Activated CD4-positive, alpha-beta memory T cell treated with anti-CD3 and anti-CD28 coated beads, Interleukin-2, amount 10 ng/mL, durations not matched to agents 7 days and 5 days (primary cell): Measurements from ENCODE around the gene ABHD12B. TPM values are rescaled to one million over a fixed set of nuclear protein-coding genes. Genes with fewer than 3 reads are reported as not detected.

Experiments
- CTCF ChIA-PET: fragments of 350-600 bp; sonication (Branson Sonifier 250); formaldehyde crosslinking; loops from one replicate; lab custom pipeline; 2021; ENCODE audit warnings: antibody characterized with exemption, inconsistent platforms; lab: Charles Lee
- POLR2A ChIA-PET: fragments of 350-600 bp; sonication (Branson Sonifier 250); formaldehyde crosslinking; loops from one replicate; lab custom pipeline; 2021; ENCODE audit warnings: antibody characterized with exemption; lab: Charles Lee
- DNase-seq: peaks from one replicate; pipeline ENCODE4 v3.0.0-alpha.2; 2020
- H3K27ac Mint-ChIP-seq: one replicate; pipeline ENCODE4 v1.8.0; 2021; ENCODE audit warnings: mild to moderate bottlenecking, mixed read lengths
- H3K27me3 Mint-ChIP-seq: one replicate; pipeline ENCODE4 v1.8.0; 2021; ENCODE audit warnings: mixed read lengths
- H3K36me3 Mint-ChIP-seq: one replicate; pipeline ENCODE4 v1.8.0; 2021; ENCODE audit warnings: low read depth, mixed read lengths
- H3K4me1 Mint-ChIP-seq: one replicate; pipeline ENCODE4 v1.8.0; 2021; ENCODE audit warnings: mixed read lengths
- H3K4me3 Mint-ChIP-seq: one replicate; pipeline ENCODE4 v1.8.0; 2021; ENCODE audit warnings: mild to moderate bottlenecking, mixed read lengths
- H3K9me3 Mint-ChIP-seq: one replicate; pipeline ENCODE4 v1.8.0; 2021; ENCODE audit warnings: mixed read lengths
- total RNA-seq, 2 experiments: library from RNA; stranded (reverse); gene quantifications; one replicate each; pipeline ENCODE4 v1.2.3, GENCODE V29; 2021

Gene ABHD12B, protein sequence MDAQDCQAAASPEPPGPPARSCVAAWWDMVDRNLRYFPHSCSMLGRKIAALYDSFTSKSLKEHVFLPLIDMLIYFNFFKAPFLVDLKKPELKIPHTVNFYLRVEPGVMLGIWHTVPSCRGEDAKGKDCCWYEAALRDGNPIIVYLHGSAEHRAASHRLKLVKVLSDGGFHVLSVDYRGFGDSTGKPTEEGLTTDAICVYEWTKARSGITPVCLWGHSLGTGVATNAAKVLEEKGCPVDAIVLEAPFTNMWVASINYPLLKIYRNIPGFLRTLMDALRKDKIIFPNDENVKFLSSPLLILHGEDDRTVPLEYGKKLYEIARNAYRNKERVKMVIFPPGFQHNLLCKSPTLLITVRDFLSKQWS
- not detected for total RNA-seq

DNA sequence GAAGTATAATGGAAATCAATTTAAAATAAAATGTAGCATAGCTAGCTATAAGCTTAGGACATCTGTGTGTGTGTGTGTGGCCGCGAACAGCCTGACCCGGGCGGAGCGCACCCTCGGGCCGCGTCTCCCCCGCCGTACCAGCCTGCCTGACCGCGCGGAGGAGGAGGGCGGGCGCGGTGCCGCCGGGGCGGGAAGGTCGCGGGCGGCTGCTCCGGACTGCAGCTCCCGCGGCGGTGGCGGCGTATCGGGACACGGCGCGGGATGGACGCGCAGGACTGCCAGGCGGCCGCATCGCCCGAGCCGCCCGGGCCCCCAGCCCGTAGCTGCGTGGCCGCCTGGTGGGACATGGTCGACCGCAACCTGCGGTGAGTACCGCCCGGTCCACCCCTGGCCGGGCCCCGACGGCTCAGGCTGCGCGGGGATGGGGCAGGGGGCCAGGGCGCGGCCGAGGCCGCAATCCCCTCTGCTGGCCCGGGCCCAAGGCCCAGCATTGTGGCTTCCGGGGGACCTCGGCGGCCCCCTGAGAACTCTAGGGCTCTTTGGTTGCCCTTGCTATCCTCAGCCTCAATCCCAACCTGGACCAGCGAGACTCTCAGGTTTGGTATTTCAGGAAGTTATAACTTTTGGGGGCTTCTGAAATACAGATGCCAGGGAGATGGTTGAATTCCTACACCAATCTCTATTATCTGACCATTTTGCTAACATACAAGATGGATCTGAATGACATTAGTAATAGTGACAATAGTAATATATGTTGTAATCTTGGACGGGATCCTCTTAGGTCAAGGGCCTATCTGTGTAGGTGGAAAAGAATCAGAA, at the start of gene ABHD12B:
Gene ABHD12B, plus strand, starts transcription at position 140 of the 819 bp plus-strand sequence. Its CDS starts 122 bp downstream, at position 262.
- no peak within 1 kb of the TSS for H3K27ac Mint-ChIP-seq
- no peak within 1 kb of the TSS for H3K4me3 Mint-ChIP-seq
- DNase-seq = no peak
- H3K4me1 Mint-ChIP-seq = peaks cover 21% of the 10 kb centered on the region
- peaks cover 3% of the 10 kb centered on the region for H3K36me3 Mint-ChIP-seq
- ChIA-PET CTCF (interaction anchor here (1.4 kb wide), 1 partner anchor 12 kb away, joined by 4 read pairs; no protein-coding TSS in a partner anchor), POLR2A (no interaction called here)
- no peaks in the 10 kb centered on the region for H3K9me3 Mint-ChIP-seq
- peaks cover 72% of the 10 kb centered on the region for H3K27me3 Mint-ChIP-seq

GRCh38 chr14:50822501-50823042, 49.3 kb upstream of the ABHD12B start:
- peak overlapping the region; percentile 7 for H3K4me3 Mint-ChIP-seq
- H3K36me3 Mint-ChIP-seq = peaks cover 42% of the 10 kb centered on the region
- peaks cover 63% of the 10 kb centered on the region for H3K4me1 Mint-ChIP-seq
- peak overlapping the region; percentile 60 for H3K27ac Mint-ChIP-seq
- ChIA-PET POLR2A (interaction anchor here (1.0 to 3.3 kb wide), 4 partner anchors 8 to 36 kb away, joined by 3 to 14 read pairs (median 4); partner anchors contain the start of gene NIN), CTCF (interaction anchor here (2.1 to 3.7 kb wide), 3 partner anchors 37 to 45 kb away, joined by 4 to 19 read pairs (median 13); no protein-coding TSS in a partner anchor)
- no peaks in the 10 kb centered on the region for H3K9me3 Mint-ChIP-seq
- no peaks in the 10 kb centered on the region for H3K27me3 Mint-ChIP-seq
- DNase-seq = no peak

GRCh38 chr14:50823051-50823761, 48.6 kb upstream of the ABHD12B start:
- DNase-seq = no peak
- no peaks in the 10 kb centered on the region for H3K27me3 Mint-ChIP-seq
- peaks cover 40% of the 10 kb centered on the region for H3K36me3 Mint-ChIP-seq
- POLR2A ChIA-PET = interaction anchor here (1.1 to 3.3 kb wide), 3 partner anchors 7 to 30 kb away, joined by 3 to 14 read pairs (median 3); partner anchors contain the start of gene NIN
- CTCF ChIA-PET = interaction anchor here (3.7 kb wide), 1 partner anchor 37 kb away, joined by 19 read pairs; no protein-coding TSS in a partner anchor
- peaks cover 63% of the 10 kb centered on the region for H3K4me1 Mint-ChIP-seq
- no peaks in the 10 kb centered on the region for H3K9me3 Mint-ChIP-seq
- H3K4me3 Mint-ChIP-seq = peak overlapping the region; percentile 7
- peak overlapping the region; percentile 60 for H3K27ac Mint-ChIP-seq

- H3K27me3 Mint-ChIP-seq = peaks cover 2% of the 10 kb centered on the region
- ChIA-PET CTCF (interaction anchor here (3.7 kb wide), 1 partner anchor 36 kb away, joined by 19 read pairs; no protein-coding TSS in a partner anchor), POLR2A (interaction anchor here (1.1 to 3.3 kb wide), 2 partner anchors 7 to 30 kb away, joined by 3 to 14 read pairs; partner anchors contain the start of gene NIN)
- H3K9me3 Mint-ChIP-seq = no peaks in the 10 kb centered on the region
- peak overlapping the region; percentile 60 for H3K27ac Mint-ChIP-seq
- no peak for DNase-seq
- peaks cover 42% of the 10 kb centered on the region for H3K36me3 Mint-ChIP-seq
- H3K4me3 Mint-ChIP-seq = no peak overlapping the region
- H3K4me1 Mint-ChIP-seq = peaks cover 70% of the 10 kb centered on the region
Measured at GRCh38 chr14:50823762-50824636, 47.9 kb upstream of the ABHD12B start.

DNA sequence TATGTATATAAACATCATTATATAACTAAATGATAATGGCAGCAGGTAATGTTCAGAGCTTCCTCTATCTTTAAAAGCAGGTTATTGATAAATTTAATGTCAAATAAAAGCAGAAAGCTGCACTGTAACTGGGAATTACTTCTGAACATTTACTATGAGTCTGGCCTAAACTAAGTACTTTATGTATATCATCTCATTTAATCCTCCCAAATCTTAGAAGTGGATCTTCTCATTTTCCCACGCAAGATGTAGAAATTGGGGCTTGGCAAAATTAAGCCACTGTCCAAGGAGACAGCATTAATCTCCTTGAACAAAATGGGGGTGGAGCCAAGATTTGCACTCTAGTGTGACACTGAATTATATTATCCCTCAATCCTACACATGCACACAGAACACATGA, 46.5 kb upstream of the ABHD12B start:
- no peak for DNase-seq
- Mint-ChIP-seq H3K4me3 (no peak overlapping the region), H3K27ac (no peak overlapping the region), H3K9me3 (no peaks in the 10 kb centered on the region), H3K36me3 (peaks cover 37% of the 10 kb centered on the region), H3K4me1 (peaks cover 69% of the 10 kb centered on the region), H3K27me3 (peaks cover 2% of the 10 kb centered on the region)
- ChIA-PET CTCF (interaction anchor here (1.0 kb wide), 1 partner anchor 63 kb away, joined by 3 read pairs; no protein-coding TSS in a partner anchor), POLR2A (no interaction called here)

- Mint-ChIP-seq H3K4me1 (peaks cover 58% of the 10 kb centered on the region), H3K36me3 (peaks cover 27% of the 10 kb centered on the region), H3K27ac (no peak overlapping the region), H3K27me3 (peaks cover 2% of the 10 kb centered on the region), H3K4me3 (no peak overlapping the region), H3K9me3 (no peaks in the 10 kb centered on the region)
- DNase-seq = no peak
- ChIA-PET POLR2A (interaction anchor here (0.7 to 1.1 kb wide), 2 partner anchors 9 to 33 kb away, joined by 3 read pairs; no protein-coding TSS in a partner anchor), CTCF (interaction anchor here (0.9 to 1.0 kb wide), 2 partner anchors 12 to 32 kb away, joined by 3 read pairs; no protein-coding TSS in a partner anchor)
Measured at GRCh38 chr14:50826681-50827080, 45.2 kb upstream of the ABHD12B start.

DNA sequence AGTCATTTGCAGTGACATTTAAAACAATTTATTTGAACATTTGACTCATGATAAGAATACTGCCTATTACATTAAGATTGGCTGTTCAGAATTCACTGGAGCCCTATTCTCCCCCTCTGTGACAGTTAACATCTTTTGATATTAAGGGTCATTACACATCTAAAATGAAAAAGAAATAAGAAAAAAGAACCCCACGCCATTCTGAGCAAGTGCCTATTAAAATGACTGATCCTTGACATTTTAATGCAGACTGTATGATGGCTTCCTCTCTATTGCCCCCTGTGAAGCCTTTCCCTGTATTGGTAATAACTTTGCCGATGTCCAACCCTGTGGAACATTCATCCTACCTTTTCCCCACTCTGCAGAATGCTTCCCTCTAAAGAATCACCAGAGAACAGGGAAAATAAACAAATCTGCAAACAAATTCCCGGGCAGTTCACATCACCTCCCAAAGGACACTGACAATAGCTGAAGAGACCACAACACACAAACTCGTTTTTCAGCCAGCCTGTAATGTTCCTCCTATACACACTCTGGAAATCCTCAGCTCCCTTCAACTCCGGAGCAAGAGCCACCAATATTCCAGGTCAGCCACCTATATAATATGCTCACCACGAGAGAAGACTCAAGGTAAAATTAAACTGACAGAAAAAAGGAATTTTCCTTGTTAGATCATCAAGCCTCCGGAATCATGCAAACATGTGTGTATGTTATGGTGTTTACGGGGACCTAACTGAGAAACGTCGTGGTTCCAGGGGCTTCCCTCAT, 42.9 kb upstream of the ABHD12B start:
- ChIA-PET POLR2A (interaction anchor here (0.7 to 4.5 kb wide), 11 partner anchors 7 to 516 kb away, joined by 3 to 14 read pairs (median 4); partner anchors contain the start of genes DMAC2L and L2HGDH), CTCF (interaction anchor here (1.2 to 1.5 kb wide), 5 partner anchors 8 to 55 kb away, joined by 4 to 10 read pairs (median 5); no protein-coding TSS in a partner anchor)
- peak overlapping the region; percentile 78 for H3K4me3 Mint-ChIP-seq
- peaks cover 24% of the 10 kb centered on the region for H3K36me3 Mint-ChIP-seq
- DNase-seq = no peak
- H3K4me1 Mint-ChIP-seq = peaks cover 40% of the 10 kb centered on the region
- H3K27me3 Mint-ChIP-seq = peaks cover 13% of the 10 kb centered on the region
- H3K9me3 Mint-ChIP-seq = no peaks in the 10 kb centered on the region
- H3K27ac Mint-ChIP-seq = no peak overlapping the region

DNA sequence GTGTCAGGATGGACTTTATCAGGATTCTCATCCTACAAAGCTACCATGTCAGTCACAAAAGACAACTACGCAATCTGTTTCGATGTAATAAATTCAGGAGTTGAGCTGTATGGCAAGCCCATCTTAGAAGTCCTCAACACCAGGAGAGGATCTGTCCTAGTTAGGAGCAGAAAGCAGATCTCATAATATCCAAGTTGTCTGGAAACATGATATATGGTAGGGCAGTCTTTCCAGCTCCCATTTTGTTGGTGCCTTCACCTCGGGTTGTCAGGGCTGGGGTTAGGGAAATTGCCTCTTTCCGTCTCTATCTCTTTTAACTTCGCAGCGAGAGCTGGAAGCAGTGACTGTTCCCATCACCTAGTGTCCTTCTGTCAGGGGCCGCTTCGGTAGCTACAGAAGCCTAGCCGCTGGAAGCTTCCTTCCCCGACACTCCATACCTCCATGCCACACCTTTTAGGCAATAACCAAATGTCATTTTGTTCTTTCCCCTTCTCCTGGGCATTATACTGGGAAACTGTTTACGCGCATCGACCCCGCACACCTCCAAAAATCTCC, 42.3 kb upstream of the ABHD12B start:
- DNase-seq = no peak
- POLR2A ChIA-PET = interaction anchor here (0.7 to 4.5 kb wide), 11 partner anchors 7 to 90 kb away, joined by 3 to 14 read pairs (median 4); no protein-coding TSS in a partner anchor
- H3K4me1 Mint-ChIP-seq = peaks cover 34% of the 10 kb centered on the region
- H3K27me3 Mint-ChIP-seq = peaks cover 13% of the 10 kb centered on the region
- H3K36me3 Mint-ChIP-seq = peaks cover 24% of the 10 kb centered on the region
- peak overlapping the region; percentile 78 for H3K4me3 Mint-ChIP-seq
- no peaks in the 10 kb centered on the region for H3K9me3 Mint-ChIP-seq
- no peak overlapping the region for H3K27ac Mint-ChIP-seq
- CTCF ChIA-PET = interaction anchor here (1.3 to 1.5 kb wide), 4 partner anchors 9 to 56 kb away, joined by 5 to 10 read pairs (median 6); no protein-coding TSS in a partner anchor

GRCh38 chr14:50830044-50830931, 41.6 kb upstream of the ABHD12B start:
- H3K4me1 Mint-ChIP-seq = peaks cover 33% of the 10 kb centered on the region
- peaks cover 13% of the 10 kb centered on the region for H3K27me3 Mint-ChIP-seq
- CTCF ChIA-PET = interaction anchor here (1.3 to 5.3 kb wide), 5 partner anchors 9 to 56 kb away, joined by 5 to 23 read pairs (median 8); no protein-coding TSS in a partner anchor
- H3K27ac Mint-ChIP-seq = no peak overlapping the region
- H3K9me3 Mint-ChIP-seq = no peaks in the 10 kb centered on the region
- peaks cover 24% of the 10 kb centered on the region for H3K36me3 Mint-ChIP-seq
- DNase-seq = peak; percentile 62
- peak overlapping the region; percentile 78 for H3K4me3 Mint-ChIP-seq
- POLR2A ChIA-PET = interaction anchor here (0.7 to 4.5 kb wide), 14 partner anchors 8 to 1211 kb away, joined by 3 to 19 read pairs (median 4); no protein-coding TSS in a partner anchor
